ENCODE results near the gene ST6GALNAC4. TPM values are rescaled to one million over a fixed set of nuclear protein-coding genes. Genes with fewer than 3 reads are reported as not detected.

ST6GALNAC4 gene
- total RNA-seq, 1 experiment from 2014 or later = 12.8 TPM

DNA sequence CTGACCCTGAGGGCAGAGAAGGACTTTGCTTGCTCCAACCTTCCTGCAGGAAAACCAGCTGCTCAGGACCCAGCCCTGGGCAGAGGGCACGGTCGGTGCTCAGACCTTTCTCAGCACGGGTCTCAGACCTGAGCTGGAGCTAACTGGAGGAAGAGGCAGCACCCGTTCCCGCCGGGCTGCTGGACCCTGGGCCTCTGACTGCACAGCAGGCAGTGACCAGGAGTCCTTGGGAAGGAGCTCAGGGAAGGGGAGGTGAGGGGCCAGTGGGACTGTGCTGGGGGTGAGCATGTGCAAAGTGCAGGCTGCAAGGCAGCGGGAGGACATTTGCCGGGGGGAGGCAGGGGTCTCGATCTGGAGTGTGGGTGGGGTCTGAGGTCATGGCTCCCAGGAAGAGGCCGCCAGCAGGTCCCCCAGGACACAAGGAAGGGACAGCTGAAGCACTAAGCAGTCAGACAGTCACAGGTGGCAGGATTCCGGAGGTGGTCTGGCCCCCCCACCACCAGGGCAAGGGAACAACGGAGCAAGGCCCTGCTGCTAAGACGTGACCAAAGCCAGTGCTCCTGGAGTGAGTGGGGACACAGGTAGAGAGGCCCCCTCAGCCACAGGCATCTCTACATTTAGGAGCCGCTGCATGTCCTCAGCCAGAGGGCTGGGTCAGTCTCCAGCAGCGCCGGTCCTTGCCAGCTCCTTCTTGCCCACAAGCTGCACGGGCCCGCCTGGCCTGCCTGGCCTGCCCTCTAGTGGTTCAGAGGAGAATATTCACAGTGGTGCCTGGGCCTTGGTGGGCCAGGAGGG lies 25.6 kb upstream of the ST6GALNAC4 start:
- Mint-ChIP-seq H3K27me3 (ENCODE audit: unreplicated experiment) (no peaks in the 10 kb centered on the region), H3K9me3 (ENCODE audit: low read depth, unreplicated experiment) (no peaks in the 10 kb centered on the region), H3K4me3 (ENCODE audit: low read depth, unreplicated experiment) (no peak overlapping the region), H3K4me1 (ENCODE audit: low read depth, unreplicated experiment) (peaks cover 16% of the 10 kb centered on the region), H3K36me3 (ENCODE audit: insufficient read depth, unreplicated experiment) (peaks cover 61% of the 10 kb centered on the region), H3K27ac (ENCODE audit: unreplicated experiment) (peak overlapping the region; percentile 4)
- intact Hi-C loops (cut with micrococcal nuclease; ENCODE audit: unreplicated experiment) = loop anchor here (1.0 kb wide), 1 partner anchor 93 kb away; no protein-coding TSS in a partner anchor
- no TSS peak for BruUV-seq (replicated peaks)
- TF ChIP-seq, protein P1, sequence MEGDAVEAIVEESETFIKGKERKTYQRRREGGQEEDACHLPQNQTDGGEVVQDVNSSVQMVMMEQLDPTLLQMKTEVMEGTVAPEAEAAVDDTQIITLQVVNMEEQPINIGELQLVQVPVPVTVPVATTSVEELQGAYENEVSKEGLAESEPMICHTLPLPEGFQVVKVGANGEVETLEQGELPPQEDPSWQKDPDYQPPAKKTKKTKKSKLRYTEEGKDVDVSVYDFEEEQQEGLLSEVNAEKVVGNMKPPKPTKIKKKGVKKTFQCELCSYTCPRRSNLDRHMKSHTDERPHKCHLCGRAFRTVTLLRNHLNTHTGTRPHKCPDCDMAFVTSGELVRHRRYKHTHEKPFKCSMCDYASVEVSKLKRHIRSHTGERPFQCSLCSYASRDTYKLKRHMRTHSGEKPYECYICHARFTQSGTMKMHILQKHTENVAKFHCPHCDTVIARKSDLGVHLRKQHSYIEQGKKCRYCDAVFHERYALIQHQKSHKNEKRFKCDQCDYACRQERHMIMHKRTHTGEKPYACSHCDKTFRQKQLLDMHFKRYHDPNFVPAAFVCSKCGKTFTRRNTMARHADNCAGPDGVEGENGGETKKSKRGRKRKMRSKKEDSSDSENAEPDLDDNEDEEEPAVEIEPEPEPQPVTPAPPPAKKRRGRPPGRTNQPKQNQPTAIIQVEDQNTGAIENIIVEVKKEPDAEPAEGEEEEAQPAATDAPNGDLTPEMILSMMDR (IDR thresholded peaks at IDR 0.05; ENCODE audit: unreplicated experiment) = peak; percentile 69
- peak; percentile 53 for DNase-seq
- CTCF ChIA-PET = interaction anchor here (0.6 to 2.5 kb wide), 5 partner anchors 10 to 335 kb away, joined by 3 to 16 read pairs (median 3); no protein-coding TSS in a partner anchor

DNA sequence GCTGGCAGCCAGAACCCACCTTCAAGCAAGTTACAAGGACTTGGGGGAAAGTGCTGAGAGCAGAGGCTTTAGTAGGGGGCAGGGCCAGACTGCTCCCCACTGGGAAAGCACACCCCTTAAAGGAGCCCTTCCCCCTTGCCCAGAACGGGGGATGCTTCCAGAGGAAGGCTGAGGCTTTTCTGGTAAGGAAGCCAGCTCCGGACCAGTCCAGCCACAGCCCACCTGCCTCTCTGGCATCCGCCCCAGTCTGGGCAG lies 25.0 kb upstream of the ST6GALNAC4 start:
- CTCF ChIA-PET = interaction anchor here (1.0 kb wide), 1 partner anchor 10 kb away, joined by 3 read pairs; no protein-coding TSS in a partner anchor
- TF ChIP-seq, protein P1 (IDR thresholded peaks at IDR 0.05; ENCODE audit: unreplicated experiment) = no peak
- Mint-ChIP-seq H3K27ac (ENCODE audit: unreplicated experiment) (no peak overlapping the region), H3K9me3 (ENCODE audit: low read depth, unreplicated experiment) (no peaks in the 10 kb centered on the region), H3K27me3 (ENCODE audit: unreplicated experiment) (no peaks in the 10 kb centered on the region), H3K4me3 (ENCODE audit: low read depth, unreplicated experiment) (no peak overlapping the region), H3K4me1 (ENCODE audit: low read depth, unreplicated experiment) (peaks cover 21% of the 10 kb centered on the region), H3K36me3 (ENCODE audit: insufficient read depth, unreplicated experiment) (peaks cover 63% of the 10 kb centered on the region)
- DNase-seq = no peak
- intact Hi-C loops (cut with micrococcal nuclease; ENCODE audit: unreplicated experiment) = no loop called here
- no TSS peak for BruUV-seq (replicated peaks)

- peaks cover 27% of the 10 kb centered on the region for H3K4me1 Mint-ChIP-seq (ENCODE audit: low read depth, unreplicated experiment)
These were observed 24.5 kb upstream of the ST6GALNAC4 start for GRCh38 chr9:127941062-127941960.

DNA sequence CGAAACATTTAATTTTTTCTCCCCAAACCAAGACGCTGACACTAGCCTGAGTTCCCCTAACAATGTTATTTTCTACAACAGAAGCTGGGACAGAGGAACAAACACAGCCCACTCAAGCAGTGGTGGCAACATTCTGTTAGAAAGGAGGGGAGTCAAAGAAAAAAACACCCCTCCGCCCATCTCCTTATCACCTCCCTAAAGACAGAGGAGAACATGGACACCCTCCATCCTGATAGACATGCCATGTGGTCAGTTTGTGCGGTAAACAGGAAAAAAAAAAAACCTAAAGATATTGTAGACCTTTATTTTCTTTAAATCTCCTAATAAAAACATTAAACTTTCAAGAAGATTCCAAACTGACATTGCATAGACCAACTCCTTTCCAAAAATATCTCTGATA lies 23.8 kb upstream of the ST6GALNAC4 start:
- Mint-ChIP-seq H3K9me3 (ENCODE audit: low read depth, unreplicated experiment) (no peaks in the 10 kb centered on the region), H3K27me3 (ENCODE audit: unreplicated experiment) (no peaks in the 10 kb centered on the region), H3K36me3 (ENCODE audit: insufficient read depth, unreplicated experiment) (peaks cover 71% of the 10 kb centered on the region), H3K4me3 (ENCODE audit: low read depth, unreplicated experiment) (no peak overlapping the region), H3K4me1 (ENCODE audit: low read depth, unreplicated experiment) (peaks cover 34% of the 10 kb centered on the region), H3K27ac (ENCODE audit: unreplicated experiment) (no peak overlapping the region)
- BruUV-seq (replicated peaks) = no TSS peak
- CTCF ChIA-PET = interaction anchor here (0.5 kb wide), 1 partner anchor 775 kb away, joined by 3 read pairs; no protein-coding TSS in a partner anchor
- TF ChIP-seq, protein P1 (IDR thresholded peaks at IDR 0.05; ENCODE audit: unreplicated experiment) = no peak
- DNase-seq = no peak
- intact Hi-C loops (cut with micrococcal nuclease; ENCODE audit: unreplicated experiment) = no loop called here

More at GRCh38 chr9:127941062-127941960, 24.5 kb upstream of the ST6GALNAC4 start:
- CTCF ChIA-PET = interaction anchor here (0.5 kb wide), 1 partner anchor 776 kb away, joined by 3 read pairs; no protein-coding TSS in a partner anchor
- intact Hi-C loops (cut with micrococcal nuclease; ENCODE audit: unreplicated experiment) = no loop called here
- DNase-seq = no peak
- Mint-ChIP-seq H3K36me3 (ENCODE audit: insufficient read depth, unreplicated experiment) (peaks cover 69% of the 10 kb centered on the region), H3K27ac (ENCODE audit: unreplicated experiment) (no peak overlapping the region), H3K27me3 (ENCODE audit: unreplicated experiment) (no peaks in the 10 kb centered on the region), H3K4me3 (ENCODE audit: low read depth, unreplicated experiment) (no peak overlapping the region), H3K9me3 (ENCODE audit: low read depth, unreplicated experiment) (no peaks in the 10 kb centered on the region)
- BruUV-seq (replicated peaks) = no TSS peak
- TF ChIP-seq, protein P1 (IDR thresholded peaks at IDR 0.05; ENCODE audit: unreplicated experiment) = no peak

All from Calu3 (cell line).